ENCODE data around the gene TRPV3.
"Not testable (repeated sequence)": the region's sequence is repeated elsewhere in the genome, so short reads cannot be mapped to it uniquely, and the experiment has no call there.

The TRPV3 gene

DNA sequence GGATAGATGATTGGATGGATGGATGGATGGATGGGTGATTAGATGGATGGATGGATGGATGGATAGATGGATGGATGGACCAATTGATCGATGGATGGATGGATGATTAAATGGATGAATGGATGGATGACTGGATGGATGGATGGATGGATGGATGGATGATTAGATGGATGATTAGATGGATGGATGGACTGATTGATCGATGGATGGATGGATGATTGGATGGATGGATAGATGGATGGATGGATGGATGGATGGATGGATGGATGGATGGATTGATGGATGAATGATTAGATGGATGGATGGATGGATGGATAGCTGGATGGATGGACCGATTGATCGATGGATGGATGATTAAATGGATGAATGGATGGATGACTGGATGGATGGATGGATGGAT, 38.1 kb downstream of the TRPV3 start:
- DNase-seq, result not testable (repeated sequence)

DNA sequence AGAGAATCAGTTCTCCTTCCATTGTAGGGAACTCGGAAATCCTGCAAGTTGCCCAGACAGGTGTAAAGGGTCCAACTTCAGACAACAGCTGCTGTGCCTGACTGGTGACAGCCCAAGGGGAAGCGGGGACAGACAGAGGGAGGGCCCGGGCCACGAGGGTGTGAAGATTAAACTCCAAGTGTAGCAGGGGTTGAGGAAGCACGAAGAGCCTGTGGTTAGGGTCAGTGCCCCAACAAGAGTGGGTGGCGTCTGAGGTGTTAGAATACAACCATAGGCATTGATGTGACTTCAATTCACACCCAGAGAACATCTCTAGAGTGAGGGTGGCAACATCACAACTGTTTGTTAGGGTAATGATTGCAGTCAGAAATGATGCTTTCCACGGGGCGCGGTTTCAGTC, 42.7 kb downstream of the TRPV3 start:
- no peak for DNase-seq

GRCh38 chr17:3514167-3514566, 43.4 kb downstream of the TRPV3 start:
- DNase-seq, result not testable (repeated sequence)

DNA sequence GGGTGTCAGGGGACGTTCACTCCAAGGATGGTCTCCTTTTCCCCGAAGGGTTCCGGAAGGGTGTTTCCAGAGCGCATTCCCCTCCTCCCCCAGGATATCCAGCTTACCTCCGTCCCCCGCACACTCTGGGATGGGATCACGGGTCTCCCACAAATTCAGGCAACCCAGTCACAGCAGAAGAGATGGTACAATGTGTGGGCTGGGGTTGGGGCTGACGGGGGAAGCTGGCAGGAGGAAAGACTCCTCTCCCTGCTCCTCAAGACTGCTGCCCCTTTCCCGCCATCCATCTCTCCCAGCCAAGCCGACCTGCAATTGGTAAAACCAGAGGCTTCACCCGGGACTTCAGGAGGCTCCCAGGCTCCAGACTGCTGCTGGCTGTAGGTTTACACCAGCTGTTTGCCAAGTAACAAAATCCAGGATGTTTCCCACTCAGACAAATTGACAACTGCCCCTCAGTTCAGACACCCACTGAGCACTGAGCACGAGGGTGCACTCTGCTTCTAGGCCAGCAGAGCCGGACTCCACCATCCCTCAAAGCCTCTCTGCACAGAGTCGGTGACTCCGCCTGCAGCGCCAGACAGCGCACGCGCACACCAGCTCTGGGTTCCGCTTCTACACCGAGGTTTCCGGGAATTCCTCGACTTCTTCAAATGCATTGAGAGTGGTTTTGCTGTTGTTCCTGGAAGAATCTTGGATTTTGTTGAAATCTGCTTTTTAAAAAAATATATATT, 44.1 kb downstream of the TRPV3 start:
- no peak for DNase-seq

- DNase-seq, result no peak
Observed at GRCh38 chr17:3512505-3513171, 45.0 kb downstream of the TRPV3 start.

- DNase-seq, result no peak
Observed at GRCh38 chr17:3511852-3512504, 45.6 kb downstream of the TRPV3 start.

DNA sequence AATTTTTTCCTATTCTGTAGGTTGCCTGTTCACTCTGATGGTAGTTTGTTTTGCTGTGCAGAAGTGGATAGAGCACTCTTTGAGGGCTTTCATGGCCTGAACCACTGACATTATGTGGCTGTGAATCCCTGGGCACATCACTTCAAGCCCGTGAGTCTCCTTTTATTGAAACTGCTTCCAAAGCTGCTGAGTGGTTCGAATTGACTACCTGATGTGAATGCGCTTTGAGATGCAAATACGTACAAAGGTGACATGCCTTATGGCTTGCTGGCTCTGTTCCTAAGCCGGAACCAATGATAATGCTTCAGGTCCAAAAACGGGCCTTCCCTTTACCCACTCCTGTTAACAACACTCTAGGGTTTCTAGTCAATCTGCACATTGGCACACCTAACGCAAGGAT, 47.5 kb downstream of the TRPV3 start:
- no peak for DNase-seq

DNA sequence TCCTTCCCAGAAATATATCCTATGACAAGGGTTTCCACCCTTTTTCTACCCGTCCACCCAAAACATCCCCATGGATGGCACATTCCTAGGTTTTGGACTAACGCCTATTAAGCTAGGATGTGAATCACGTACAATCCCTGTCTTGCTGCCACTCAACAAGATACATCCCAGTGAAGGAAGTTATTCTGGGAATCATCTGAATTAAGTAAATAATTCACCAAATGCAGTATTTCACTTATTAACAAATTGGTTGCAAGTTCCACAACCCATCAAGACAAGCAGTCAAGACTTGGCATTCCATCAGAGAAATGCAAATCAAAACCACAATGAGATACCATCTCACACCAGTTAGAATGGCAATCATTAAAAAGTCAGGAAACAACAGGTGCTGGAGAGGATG, 49.7 kb downstream of the TRPV3 start:
- no peak for DNase-seq

DNA sequence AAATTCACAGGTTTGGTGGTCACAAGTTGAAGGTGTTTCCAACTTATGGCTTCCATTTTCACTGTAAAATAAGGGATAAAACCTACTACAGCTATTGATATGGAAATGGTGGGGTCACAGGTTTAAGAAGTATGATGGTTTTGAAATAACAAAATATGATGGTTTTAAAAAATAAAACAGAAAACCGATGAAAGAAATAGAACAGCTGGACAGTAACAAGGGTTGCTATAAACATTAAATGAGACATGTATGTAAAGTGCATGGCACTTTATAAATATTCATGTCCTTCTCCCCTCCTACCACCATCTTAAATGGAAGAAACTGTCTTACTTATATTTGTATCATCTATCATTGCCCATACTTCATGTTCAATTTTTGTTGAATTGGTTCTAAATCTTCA, 50.5 kb downstream of the TRPV3 start:
- no peak for DNase-seq

- DNase-seq, result no peak
Observed at GRCh38 chr17:3506054-3506453, 51.6 kb downstream of the TRPV3 start.

DNA sequence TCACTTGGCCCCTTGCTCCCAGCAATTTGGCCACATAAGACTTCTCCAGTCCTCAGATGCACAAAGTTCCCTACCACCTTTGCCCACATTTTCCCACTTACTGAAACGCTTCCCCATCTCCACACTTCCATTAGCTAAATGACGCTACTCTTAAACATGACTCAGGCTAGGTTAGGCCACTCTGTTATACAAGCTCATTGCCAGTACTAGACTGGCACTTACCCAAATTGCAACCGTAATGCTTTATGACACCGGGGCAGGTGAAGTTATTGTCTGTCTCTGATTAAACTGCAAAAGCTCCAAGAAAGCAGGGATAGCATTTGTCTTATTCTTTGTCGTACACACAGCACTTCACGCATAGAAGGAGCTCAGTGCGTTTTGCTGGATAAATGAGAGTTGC, 52.6 kb downstream of the TRPV3 start:
- DNase-seq, result no peak

- DNase-seq, result no peak
Observed at GRCh38 chr17:3503285-3503684, 54.3 kb downstream of the TRPV3 start.

DNA sequence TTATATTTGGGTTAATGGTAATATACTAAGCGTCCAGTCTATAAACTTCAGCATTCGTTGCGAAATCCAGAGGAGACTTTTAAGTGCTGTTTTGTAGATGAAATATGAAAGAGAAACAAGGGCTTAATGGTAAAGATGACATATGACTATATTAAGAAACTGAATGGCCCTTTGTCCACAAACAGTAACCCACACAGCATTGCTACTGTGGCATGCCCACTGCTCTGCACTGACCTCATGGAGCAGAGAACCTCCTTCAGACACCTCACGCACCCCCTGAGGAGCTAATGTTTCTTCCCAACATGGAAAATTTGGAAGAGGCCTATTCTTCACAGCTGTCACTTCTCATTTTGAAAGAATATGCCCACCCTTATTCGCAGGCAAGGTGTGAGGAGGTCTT, 55.1 kb downstream of the TRPV3 start:
- DNase-seq, result no peak

- DNase-seq, result no peak
Observed at GRCh38 chr17:3501344-3501743, 56.3 kb downstream of the TRPV3 start.

DNA sequence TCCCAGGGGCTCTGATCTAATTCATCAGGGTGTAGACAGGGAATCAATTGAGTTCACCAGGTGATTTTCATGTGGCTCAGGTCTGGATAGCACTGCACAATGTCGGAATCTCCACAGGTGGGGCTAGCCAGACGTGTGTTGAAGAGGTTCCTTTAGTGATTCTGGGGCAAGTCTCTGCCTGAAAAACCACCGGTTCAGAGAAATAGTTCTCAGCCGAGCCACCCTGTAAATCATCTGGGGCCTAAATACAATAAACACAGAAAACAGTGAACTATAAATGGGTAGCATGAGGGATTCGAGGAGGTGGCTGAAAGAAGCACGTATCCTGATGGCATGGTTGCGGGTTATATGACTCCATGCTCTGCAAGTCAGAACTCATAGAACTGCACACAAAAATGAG, 60.5 kb downstream of the TRPV3 start:
- no peak for DNase-seq

DNA sequence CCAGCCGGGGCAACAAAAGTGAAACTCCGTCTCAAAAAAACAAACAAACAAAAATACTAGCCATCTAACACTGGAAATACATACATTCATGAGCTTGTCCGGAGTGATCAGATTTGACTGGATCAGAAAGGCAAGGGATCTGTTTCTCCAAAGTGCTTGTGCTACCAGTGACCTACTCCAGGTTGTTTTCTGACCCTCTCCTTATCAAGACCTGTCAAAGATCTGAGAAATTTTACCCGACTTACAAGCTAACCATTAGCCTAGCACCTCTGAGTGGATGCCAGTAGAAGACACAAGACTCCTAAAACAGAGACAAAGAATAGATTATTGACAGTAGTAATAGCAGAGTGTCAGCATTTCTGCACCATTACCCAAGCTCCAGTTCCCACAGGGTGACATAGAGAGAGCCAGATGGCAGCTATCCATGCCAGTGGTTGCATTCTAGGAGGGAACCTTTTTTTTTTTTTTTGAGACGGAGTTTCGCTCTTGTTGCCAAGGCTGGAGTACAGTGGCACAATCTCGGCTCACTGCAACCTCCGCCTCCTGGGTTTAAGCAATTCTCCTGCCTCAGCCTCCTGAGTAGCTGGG, 72.0 kb downstream of the TRPV3 start:
- DNase-seq, result no peak

DNA sequence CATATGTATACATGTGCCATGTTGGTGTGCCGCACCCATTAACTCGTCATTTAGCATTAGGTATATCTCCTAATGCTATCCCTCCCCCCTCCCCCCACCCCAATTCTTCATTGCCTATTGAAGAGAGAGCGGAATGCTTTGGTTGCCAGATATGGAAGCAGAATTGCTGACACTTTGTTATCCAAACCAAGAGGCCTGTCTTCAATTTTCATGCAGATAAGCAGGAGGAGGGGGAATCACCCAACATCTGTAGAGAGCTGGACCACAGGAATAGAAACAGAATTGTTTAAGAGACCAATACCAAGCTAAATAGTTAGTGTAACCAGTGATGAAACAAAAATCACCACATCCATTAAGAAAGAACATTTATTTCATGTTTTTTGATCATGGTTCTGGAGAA, 74.8 kb downstream of the TRPV3 start:
- no peak for DNase-seq

GRCh38 chr17:3479988-3480387, 77.6 kb downstream of the TRPV3 start:
- no peak for DNase-seq

GRCh38 chr17:3475812-3476610, 81.6 kb downstream of the TRPV3 start, which contains the start of gene ASPA:
TSS of gene ASPA (plus strand) at chr17:3475997. CDS start at chr17:3476160, 163 bp downstream.
- DNase-seq, result no peak

GRCh38 chr17:3475251-3475685, 82.3 kb downstream of the TRPV3 start:
- DNase-seq, result no peak

DNA sequence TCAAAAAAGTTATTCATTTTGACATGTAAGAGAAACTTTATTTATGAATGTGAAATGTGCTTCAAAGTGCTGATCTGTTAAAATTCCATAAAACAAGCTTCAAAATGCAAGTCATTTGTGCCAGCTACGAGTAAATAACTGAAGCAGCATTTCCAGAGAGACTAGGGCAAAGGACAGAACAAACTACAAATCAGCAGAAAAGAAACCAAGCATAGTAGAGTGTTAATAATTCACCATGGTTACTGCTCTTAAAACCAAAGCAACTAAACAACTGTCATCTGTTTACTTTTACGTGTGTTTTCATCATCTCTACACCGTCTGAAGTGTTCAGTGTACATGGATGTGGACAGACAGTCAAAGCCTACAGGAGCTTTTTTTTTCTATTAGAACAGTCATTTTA, 83.4 kb downstream of the TRPV3 start:
- no peak for DNase-seq

DNA sequence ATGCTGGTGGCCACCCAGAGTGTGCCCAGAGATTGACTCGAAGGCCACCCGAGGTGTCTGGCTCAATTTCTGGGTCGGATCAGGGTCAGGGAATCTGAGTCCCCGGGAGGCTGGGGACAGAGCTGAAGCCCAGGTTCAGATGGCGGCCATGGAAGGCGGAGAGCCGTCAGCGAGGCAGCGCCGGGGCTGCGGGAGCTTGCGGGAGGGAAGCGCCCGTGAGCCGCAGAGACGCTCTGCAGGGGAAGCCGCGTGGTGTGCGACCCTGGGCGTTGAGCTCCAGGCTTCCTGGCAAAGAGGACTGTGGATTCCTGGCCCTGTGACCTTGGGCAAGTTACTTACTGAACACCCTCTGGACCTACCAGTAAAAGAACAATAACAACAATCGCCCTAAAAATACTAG, 85.5 kb downstream of the TRPV3 start:
- DNase-seq, result no peak

DNA sequence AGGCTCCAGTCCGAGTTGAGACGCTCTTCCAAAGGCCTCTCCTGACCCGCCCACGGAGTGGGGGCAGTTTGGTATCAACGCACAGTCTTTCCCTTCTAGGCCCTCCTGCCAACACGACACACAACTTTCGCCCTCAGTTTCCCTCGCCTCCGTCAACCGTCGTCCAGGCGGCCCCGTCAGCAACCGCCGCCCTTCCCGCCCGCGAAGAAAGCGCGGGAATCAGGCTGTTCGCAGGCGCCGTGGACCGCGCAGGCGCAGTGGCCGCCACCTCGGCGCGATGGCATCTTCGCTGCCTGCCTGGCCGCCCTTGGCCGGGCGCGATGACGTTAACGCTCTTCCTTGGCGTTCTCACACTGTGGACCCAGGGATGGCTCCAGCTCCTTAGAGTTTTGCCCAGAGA, 86.0 kb downstream of the TRPV3 start, which contains the start of gene SPATA22:
SPATA22 (minus strand) TSS at position 221 of the 400 bp plus-strand sequence. CDS start 2,494 bp downstream, outside the sequence.
- no peak for DNase-seq
